HG03103 (cell line): ENCODE data around the gene PDLIM5.
A peak's percentile ranks its signal among the peaks of the same experiment; 100 is the strongest.
"Not testable (repeated sequence)": the region's sequence is repeated elsewhere in the genome, so short reads cannot be mapped to it uniquely, and the experiment has no call there.

Experiments used
- ATAC-seq: cut with Tn5 transposase; IDR thresholded peaks from one replicate; pipeline ENCODE4 v1.9.1; 2021; ENCODE audit warnings: low read depth; ENCODE audit not compliant: unreplicated experiment

Gene PDLIM5

GRCh38 chr4:94488670-94489069 is 36.9 kb downstream of the PDLIM5 start:
- ATAC-seq: no peak

GRCh38 chr4:94489098-94489497 is 37.4 kb downstream of the PDLIM5 start:
- no peak for ATAC-seq

- no peak for ATAC-seq
These were observed 38.7 kb downstream of the PDLIM5 start for GRCh38 chr4:94490437-94490836.

DNA sequence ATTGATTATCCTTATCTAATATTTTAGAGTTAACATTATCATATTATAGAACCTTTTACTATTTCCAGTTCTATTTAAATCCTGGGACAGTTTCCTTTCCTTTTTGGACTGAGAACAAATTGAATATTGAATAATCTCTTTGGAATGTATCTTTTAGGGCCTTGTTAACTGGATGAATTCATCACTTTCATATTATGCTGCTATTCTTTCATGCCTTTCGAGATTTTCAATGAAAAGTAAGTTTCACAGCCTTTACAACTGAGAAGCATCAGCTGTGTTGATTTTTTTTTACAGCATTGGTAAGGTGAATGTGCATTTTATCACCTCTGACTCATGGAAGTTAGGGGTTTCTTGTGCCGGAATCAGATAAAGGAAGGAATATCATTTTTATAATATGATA is 39.6 kb downstream of the PDLIM5 start:
- ATAC-seq: no peak

- ATAC-seq: no peak
These were observed 43.7 kb downstream of the PDLIM5 start for GRCh38 chr4:94495408-94495807.

GRCh38 chr4:94497690-94498089 is 45.9 kb downstream of the PDLIM5 start:
- no peak for ATAC-seq

- no peak for ATAC-seq
These were observed 46.8 kb downstream of the PDLIM5 start for GRCh38 chr4:94498502-94498901.

GRCh38 chr4:94500685-94501084 is 48.9 kb downstream of the PDLIM5 start:
- no peak for ATAC-seq

GRCh38 chr4:94504545-94504944 is 52.8 kb downstream of the PDLIM5 start:
- no peak for ATAC-seq

GRCh38 chr4:94506822-94507221 is 55.1 kb downstream of the PDLIM5 start:
- no peak for ATAC-seq

DNA sequence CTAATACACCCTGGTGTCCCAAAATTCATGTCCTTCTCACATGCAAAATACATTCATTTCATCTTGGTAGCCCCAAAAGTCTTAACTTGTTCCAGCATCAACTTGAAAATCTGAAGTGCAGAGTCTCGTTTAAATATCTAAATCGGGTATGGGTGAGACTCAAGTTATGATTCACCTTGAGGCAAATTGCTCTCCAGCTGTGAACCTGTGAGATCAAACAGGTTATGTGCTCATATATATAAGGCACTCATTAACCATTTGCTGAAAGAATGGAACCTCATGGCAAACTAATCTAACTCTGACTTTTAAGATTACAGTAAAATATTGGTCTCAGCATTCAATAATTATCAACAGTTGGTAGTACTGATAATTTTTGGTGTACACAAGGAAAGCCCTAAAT is 55.5 kb downstream of the PDLIM5 start:
- ATAC-seq: no peak

DNA sequence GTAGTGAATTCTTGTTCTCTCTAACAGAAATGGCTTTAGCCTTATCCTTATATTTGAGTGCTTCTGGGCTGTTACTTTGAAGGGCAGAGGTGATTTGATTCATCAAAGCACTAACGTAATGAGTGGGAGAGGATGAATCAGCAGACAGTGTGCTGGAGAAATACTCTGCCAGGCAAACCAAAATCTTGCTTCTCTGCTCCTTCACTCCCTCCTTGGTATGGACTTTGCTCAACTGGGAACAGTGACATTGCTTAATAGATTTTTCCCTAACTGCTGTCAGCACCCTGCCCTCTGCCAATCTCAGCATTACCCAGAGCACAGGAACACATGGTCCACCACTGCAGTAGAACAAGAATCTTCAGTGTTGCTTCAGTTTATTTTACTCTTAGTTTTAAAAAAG is 56.0 kb downstream of the PDLIM5 start:
- ATAC-seq: no peak

- no peak for ATAC-seq
These were observed 56.6 kb downstream of the PDLIM5 start for GRCh38 chr4:94508296-94508695.

- ATAC-seq: no peak
These were observed 57.1 kb downstream of the PDLIM5 start for GRCh38 chr4:94508806-94509205.

DNA sequence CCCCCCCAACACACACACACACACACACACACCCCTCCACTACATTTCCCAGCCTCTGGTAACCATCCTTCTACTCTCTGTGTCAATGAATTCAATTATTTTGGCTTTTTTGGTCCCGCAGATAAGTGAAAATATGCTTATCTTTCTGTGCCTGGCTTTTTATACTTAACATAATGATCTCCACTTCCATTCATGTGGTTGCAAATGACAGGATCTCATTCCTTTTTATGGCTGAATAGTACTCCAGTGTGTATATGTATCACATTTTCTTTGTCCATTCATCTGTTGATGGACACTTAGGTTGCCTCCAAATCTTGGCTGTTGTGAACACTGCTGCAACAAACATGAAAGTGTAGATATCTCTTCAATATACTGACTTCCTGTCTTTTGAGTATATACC is 59.8 kb downstream of the PDLIM5 start:
- ATAC-seq: no peak

GRCh38 chr4:94513532-94513931 is 61.8 kb downstream of the PDLIM5 start:
- ATAC-seq: not testable (repeated sequence)

- no peak for ATAC-seq
These were observed 63.6 kb downstream of the PDLIM5 start for GRCh38 chr4:94515365-94515764.

- ATAC-seq: no peak
These were observed 64.3 kb downstream of the PDLIM5 start for GRCh38 chr4:94516067-94516466.

DNA sequence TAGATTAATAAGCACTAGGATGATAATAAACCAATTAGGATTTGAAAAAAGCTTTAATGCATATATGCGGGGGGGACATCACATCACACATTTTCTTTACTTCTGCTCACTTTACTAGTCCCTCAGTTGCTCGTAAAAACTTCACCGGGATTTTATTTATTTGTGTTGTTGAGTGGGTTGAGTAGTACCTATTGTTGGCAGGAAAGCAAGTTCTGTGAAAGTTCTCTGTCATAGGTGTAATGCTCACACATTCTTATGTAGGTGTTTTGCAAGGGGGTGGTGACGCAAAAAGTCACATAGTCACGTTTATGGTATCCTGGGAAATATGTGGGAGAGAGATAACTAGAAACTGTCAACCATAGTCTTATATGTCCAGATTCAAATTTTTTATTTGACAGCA is 65.3 kb downstream of the PDLIM5 start:
- ATAC-seq: no peak

- ATAC-seq: no peak
These were observed 65.8 kb downstream of the PDLIM5 start for GRCh38 chr4:94517492-94517891.

GRCh38 chr4:94519019-94519418 is 67.3 kb downstream of the PDLIM5 start:
- peak; percentile 46 for ATAC-seq

DNA sequence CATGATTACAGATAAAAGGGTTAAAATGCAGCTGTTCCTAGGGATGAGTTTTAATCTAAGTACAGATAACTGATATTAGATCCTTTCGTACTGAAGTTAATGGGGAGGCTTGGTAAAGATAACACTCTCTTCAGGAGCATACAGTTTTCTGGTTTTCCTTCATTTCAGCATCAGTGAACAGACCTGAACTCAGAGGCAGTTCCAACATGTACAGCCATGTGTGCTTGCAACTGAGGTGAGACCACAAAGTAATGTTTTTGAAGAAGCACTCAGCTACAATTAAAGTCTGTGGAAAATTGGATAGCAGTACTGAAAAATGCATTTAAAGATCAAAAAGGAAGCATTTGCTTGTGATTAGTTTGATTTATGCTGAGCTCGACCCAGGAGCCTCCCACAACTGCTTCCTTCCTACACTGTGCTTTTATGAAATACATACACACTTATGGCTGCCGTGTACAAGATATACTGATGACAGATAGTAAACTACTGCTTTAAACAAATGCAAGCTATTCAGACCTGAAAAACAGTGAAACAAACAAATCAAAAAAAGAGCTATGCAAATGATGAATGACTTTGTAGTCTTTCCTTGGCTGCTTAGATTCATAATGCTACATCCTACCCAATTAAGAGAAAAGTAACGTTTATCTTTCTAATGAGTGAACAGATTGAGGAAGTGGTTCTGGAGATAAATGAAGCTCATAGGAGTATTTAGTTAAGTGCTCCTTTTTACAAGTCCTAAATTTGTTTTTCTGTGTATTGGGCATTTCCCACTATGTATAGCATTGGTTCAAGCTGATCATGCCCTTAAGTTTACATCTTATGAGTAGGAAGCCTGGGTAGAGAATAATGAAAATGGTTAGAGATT is 68.4 kb downstream of the PDLIM5 start:
- ATAC-seq: peak; percentile 42
